Body of pancreas (tissue), 4 donors: Measurements from ENCODE around the gene CLCF1. TPM values are rescaled to one million over a fixed set of nuclear protein-coding genes. Genes with fewer than 3 reads are reported as not detected.
A peak's percentile ranks its signal among the peaks of the same experiment; 100 is the strongest.

ENCODE experiments used
- ATAC-seq: fragments of 150-250 bp; one replicate; pipeline ENCODE4 v1.9.1; 2016
- DNase-seq, 4 donors: peaks; one replicate each; pipeline ENCODE4 v3.0.0-alpha.2; 2019
- H3K27ac ChIP-seq, 4 donors: fragments of 200-600 bp; sonication (generic); 1 replicate in 3 of 4; 2 replicates in 1 of 4; pipeline versions ENCODE4 v1.5.1 to v1.6.1; 2016 to 2019; ENCODE audit warnings: mild to moderate bottlenecking in 1 of 4, mixed read lengths in 1 of 4, moderate library complexity in 1 of 4
- H3K27me3 ChIP-seq, 2 donors: fragments of 200-600 bp; sonication (generic); one replicate each; pipeline ENCODE4 v1.6.0; 2016; ENCODE audit warnings: mild to moderate bottlenecking in 1 of 2
- H3K36me3 ChIP-seq, 2 donors: fragments of 200-600 bp; sonication (generic); replicated peaks in 1 of 2; 2 replicates each; pipeline ENCODE4 v1.5.1; 2016; ENCODE audit warnings: low read depth in 2 of 2; ENCODE audit not compliant: insufficient read depth in 1 of 2
- H3K4me1 ChIP-seq: fragments of 200-600 bp; sonication (generic); one replicate; pipeline ENCODE4 v1.6.0; 2016
- H3K4me3 ChIP-seq, 2 donors: fragments of 200-600 bp; sonication (generic); 1 replicate in 1 of 2; 2 replicates in 1 of 2; pipeline ENCODE4 v1.5.1; 2016 to 2019
- H3K9me3 ChIP-seq, 3 donors: fragments of 200-600 bp; sonication (generic); 1 replicate in 2 of 3; 2 replicates in 1 of 3; pipeline ENCODE4 v1.5.1; 2016
- CTCF ChIP-seq, 7 experiments: fragments of 450-650 bp in 4 of 7; fragments of 200-600 bp in 3 of 7; sonication (generic) in 3 of 7; IDR thresholded peaks; one replicate each; pipeline ENCODE4 v1.5.1; 2016 to 2019; ENCODE audit warnings: antibody characterized with exemption in 7 of 7
- POLR2A ChIP-seq, 3 donors: fragments of 450-650 bp; IDR thresholded peaks; one replicate each; pipeline ENCODE4 v1.6.1; 2016; ENCODE audit warnings: antibody characterized with exemption in 3 of 3, mild to moderate bottlenecking in 2 of 3
- WGBS, 2 donors: methylation state at CpG; one replicate each; pipeline ENCODE4 v1.1.5; 2017; 5-methylcytosine and 5-hydroxymethylcytosine counted together
- intact Hi-C: fragments of 100-400 bp; cut with DNase I; formaldehyde crosslinking; loops from one replicate; pipeline ENCODE4 v1.15.1; 2023
- total RNA-seq, 2 donors: library from RNA; depleted of rRNA; stranded (reverse); fragments of >200 nt; gene quantifications; one replicate each; pipeline ENCODE4 v1.1.0, GENCODE V29; 2016

CLCF1 gene
- total RNA-seq, 2 donors from 2014 or later, result 2.3 to 14.5 TPM

GRCh38 chr11:67345920-67346819 lies 27.2 kb downstream of the CLCF1 start:
- H3K27me3 ChIP-seq, result no peaks in the 10 kb centered on the region
- 27 to 39% methylated on average over 7 of the region's 7 CpGs for WGBS, 2 donors
- DNase-seq (peak; percentile 65 to 80 (median 74)), ATAC-seq (peak; percentile 93)
- H3K4me1 ChIP-seq, result peaks cover 65% of the 10 kb centered on the region
- peak overlapping the region; percentile 68 to 82 (median 76) for H3K27ac ChIP-seq
- intact Hi-C loops, result loop anchor here (5.0 kb wide), 1 partner anchor 36 kb away; no protein-coding TSS in a partner anchor
- H3K9me3 ChIP-seq, result no peaks in the 10 kb centered on the region
- TF ChIP-seq POLR2A (IDR thresholded peaks at IDR 0.05) (peak in 2 of 3 donors; percentile 8 to 12), CTCF (IDR thresholded peaks at IDR 0.05) (peak; percentile 21 to 86 (median 75))
- H3K4me3 ChIP-seq, result no peak overlapping the region
- H3K36me3 ChIP-seq, result no peaks in the 10 kb centered on the region

GRCh38 chr11:67345247-67345919 lies 28.0 kb downstream of the CLCF1 start:
- H3K36me3 ChIP-seq, result no peaks in the 10 kb centered on the region
- no peaks in the 10 kb centered on the region for H3K27me3 ChIP-seq
- no peaks in the 10 kb centered on the region for H3K9me3 ChIP-seq
- ATAC-seq (peak; percentile 50), DNase-seq (peak in 2 of 4 donors; percentile 20 to 30)
- TF ChIP-seq POLR2A (IDR thresholded peaks at IDR 0.05) (peak in 2 of 3 donors; percentile 29 to 31), CTCF (IDR thresholded peaks at IDR 0.05) (no peak)
- peaks cover 58% of the 10 kb centered on the region for H3K4me1 ChIP-seq
- 39 to 47% methylated on average over 8 of the region's 8 CpGs for WGBS, 2 donors
- no peak overlapping the region for H3K4me3 ChIP-seq
- peak overlapping the region; percentile 68 to 82 (median 76) for H3K27ac ChIP-seq
- intact Hi-C loops, result loop anchor here (5.0 kb wide), 1 partner anchor 37 kb away; no protein-coding TSS in a partner anchor

- H3K4me3 ChIP-seq, result no peak overlapping the region
- peaks cover 49% of the 10 kb centered on the region for H3K4me1 ChIP-seq
- no peaks in the 10 kb centered on the region for H3K27me3 ChIP-seq
- H3K27ac ChIP-seq, result peak overlapping the region; percentile 45 to 82 (median 76)
- TF ChIP-seq POLR2A (IDR thresholded peaks at IDR 0.05), result no peak
- no peak for TF ChIP-seq CTCF (IDR thresholded peaks at IDR 0.05)
- ATAC-seq (no peak), DNase-seq (no peak)
- intact Hi-C loops, result no loop called here
- H3K9me3 ChIP-seq, result no peaks in the 10 kb centered on the region
- no peaks in the 10 kb centered on the region for H3K36me3 ChIP-seq
- WGBS, 2 donors, result 79 to 80% methylated on average over 4 of the region's 4 CpGs
Measured at GRCh38 chr11:67344264-67344663, 29.1 kb downstream of the CLCF1 start.

- Histone ChIP-seq H3K36me3 (no peaks in the 10 kb centered on the region), H3K27me3 (no peaks in the 10 kb centered on the region), H3K4me3 (no peak overlapping the region), H3K27ac (no peak overlapping the region), H3K9me3 (no peaks in the 10 kb centered on the region), H3K4me1 (no peaks in the 10 kb centered on the region)
- ATAC-seq, result no peak
- WGBS, 2 donors, result 90 to 96% methylated on average over 3 of the region's 3 CpGs
- DNase-seq, result no peak
- intact Hi-C loops, result no loop called here
- TF ChIP-seq CTCF (IDR thresholded peaks at IDR 0.05) (no peak), POLR2A (IDR thresholded peaks at IDR 0.05) (no peak)
Measured at GRCh38 chr11:67337257-67337656, 36.1 kb downstream of the CLCF1 start.
